ENCODE data around the gene PFN4.
"Not testable (repeated sequence)": the region's sequence is repeated elsewhere in the genome, so short reads cannot be mapped to it uniquely, and the experiment has no call there.

The PFN4 gene

GRCh38 chr2:24110660-24111303 lies 12.4 kb downstream of the PFN4 start:
- DNase-seq, result no peak

DNA sequence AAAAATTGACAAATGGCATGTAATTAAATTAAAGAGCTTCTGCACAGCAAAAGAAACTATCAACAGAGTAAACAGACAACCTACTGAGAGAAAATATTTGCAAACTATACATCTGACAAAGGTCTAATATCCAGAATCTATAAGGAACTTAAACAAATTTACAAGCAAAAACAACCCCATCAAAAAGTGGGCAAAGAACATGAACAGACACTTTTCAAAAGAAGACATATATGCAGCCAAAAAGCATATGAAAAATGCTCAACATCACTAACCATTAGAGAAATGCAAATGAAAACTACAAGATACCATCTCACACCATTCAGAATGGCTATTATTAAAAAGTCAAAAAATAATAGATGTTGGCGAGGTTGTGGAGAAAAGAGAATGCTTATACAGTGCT lies 13.7 kb downstream of the PFN4 start:
- DNase-seq, result not testable (repeated sequence)

DNA sequence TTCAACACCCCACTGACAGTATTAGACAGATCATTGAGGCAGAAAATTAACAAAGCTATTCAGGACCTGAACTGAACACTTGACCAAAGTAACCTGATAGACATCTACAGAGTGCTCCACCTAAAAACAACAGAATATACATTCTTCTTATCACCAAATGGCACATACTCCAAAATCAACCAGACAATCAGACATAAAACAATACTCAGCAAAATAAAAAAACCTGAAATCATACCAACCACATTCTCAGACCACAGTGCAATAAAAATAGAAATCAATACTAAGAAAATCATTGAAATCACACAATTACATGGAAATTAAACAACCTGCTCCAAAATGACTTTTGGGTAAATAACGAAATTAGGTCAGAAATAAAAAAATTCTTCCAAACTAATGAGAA lies 15.8 kb downstream of the PFN4 start:
- no peak for DNase-seq

GRCh38 chr2:24106786-24107185 lies 16.3 kb downstream of the PFN4 start:
- DNase-seq, result no peak

- DNase-seq, result no peak
These were observed 17.3 kb downstream of the PFN4 start for GRCh38 chr2:24105816-24106215.

GRCh38 chr2:24104906-24105305 lies 18.2 kb downstream of the PFN4 start:
- DNase-seq, result no peak

DNA sequence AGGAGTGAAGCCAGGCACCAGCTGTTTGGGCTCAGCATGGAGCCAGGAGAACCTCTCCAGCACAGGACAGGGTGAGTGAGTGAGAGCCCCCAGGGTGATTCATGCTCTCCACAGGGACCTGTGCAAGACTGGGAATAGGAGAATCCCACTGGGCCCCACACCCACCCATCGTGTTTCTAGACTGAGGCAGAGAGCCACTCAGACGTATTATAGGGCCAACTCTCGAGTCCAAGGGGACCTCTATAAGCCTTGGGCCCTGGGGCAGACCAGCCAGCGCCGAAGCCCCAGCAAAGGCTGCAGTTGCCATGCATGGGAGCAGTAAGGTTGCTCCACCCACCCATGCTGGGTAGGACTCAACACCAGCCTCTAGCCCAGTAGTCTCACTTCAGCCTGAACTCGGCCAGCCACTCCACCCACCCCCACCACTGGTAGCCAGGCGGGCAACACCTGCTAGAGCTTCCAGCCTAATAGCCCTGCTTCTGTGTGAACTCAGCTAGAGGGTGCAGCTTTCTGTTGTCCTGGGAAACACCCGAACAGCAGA lies 19.0 kb downstream of the PFN4 start:
- DNase-seq, result no peak

DNA sequence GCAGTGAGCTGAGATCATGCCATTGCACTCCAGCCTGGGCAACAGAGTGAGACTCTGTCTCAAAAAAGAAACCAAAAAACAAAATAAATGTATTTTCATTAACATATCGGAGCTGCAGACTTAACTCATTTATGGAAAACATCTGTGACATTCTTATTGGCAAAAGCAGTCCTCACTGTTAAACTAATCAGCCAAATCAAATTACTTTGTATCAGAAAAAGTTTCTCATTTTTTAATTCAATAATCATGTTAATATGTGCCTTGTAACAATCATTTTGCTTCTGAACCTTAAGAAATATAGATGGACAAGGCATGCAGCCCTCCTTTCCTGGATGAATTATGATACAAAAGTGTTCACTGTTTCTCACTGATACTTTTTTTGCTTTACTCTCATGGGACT lies 20.5 kb downstream of the PFN4 start:
- no peak for DNase-seq

DNA sequence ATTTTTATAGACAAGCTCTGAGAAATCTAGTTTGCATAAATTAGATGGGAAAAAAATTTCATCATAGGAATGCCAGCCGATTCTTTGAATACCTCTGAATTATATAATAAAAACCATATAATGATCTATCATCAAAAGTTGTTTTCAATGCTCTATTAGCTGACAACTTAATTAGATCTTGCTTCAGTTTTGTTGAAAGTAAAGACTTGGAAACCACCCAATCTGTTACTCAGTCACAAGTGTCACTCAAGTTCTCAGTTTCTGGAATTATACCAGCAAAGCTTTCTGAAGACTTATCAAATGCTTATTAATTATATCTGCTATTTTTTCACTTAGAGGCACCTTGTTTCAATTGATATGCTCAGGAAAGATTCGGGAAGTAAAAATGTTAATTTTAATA lies 21.1 kb downstream of the PFN4 start:
- DNase-seq, result no peak

DNA sequence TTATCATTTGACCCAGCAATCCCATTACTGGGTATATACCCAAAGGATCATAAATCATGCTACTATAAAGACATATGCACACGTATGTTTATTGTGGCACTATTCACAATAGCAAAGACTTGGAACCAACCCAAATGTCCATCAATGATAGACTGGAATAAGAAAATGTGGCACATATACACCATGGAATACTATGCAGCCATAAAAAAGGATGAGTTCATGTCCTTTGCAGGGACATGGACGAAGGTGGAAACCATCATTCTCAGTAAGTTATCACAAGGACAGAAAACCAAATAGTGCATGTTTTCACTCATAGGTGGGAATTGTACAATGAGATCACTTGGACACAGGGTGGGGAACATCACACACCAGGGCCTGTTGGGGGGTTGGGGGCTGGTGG lies 22.4 kb downstream of the PFN4 start:
- not testable (repeated sequence) for DNase-seq

- DNase-seq, result not testable (repeated sequence)
These were observed 27.9 kb downstream of the PFN4 start for GRCh38 chr2:24095171-24095677.

DNA sequence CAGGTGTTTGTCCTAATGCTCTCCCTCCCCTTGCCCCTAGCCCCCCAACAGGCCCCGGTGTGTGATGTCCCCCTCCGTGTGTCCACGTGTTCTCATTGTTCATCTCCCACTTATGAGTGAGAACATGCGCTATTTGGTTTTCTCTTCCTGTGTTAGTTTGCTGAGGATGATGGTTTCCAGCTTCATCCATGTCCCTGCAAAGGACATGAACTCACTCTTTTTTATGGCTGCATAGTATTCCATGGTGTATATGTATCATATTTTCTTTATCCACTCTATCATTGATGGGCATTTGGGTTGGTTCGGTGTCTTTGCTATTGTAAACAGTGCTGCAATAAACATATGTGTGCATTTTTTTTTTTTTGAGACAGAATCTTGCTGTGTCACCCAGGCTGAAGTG lies 29.9 kb downstream of the PFN4 start:
- not testable (repeated sequence) for DNase-seq

GRCh38 chr2:24088821-24089359 lies 34.2 kb downstream of the PFN4 start:
- no peak for DNase-seq

DNA sequence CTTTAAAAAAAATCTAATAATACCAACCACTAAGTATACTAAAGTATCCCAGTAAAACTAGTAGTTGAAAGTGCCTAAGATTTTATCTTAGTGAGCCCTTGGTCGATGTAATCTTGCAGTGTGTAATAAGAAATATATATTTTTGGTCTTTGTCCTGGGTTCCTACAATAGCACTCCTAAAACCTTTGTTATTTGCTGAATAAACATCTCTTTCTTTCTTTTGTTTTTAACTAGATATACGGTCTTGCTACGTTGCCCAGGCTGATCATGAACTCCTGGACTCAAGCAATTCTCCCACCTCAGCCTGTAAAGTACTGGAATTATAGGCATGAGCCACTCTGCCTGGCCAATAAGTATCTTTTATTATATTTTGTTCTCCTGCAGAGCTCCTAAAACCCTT lies 36.1 kb downstream of the PFN4 start:
- DNase-seq, result no peak

- DNase-seq, result no peak
These were observed 36.9 kb downstream of the PFN4 start for GRCh38 chr2:24086241-24086640.

DNA sequence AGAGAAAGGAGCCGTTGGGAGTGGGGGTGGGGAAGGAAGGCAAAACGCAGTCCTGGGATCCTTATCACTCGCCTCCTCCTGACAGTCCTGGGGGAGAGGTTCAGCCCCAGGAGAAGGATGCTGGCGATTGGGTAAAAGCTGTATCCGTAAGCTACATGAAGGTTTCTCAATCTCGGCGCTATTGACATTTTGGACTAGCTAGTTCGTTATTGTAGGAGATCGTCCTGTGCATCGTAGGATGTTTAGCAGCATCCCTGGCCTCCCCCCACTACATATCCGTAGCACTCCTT lies 38.0 kb downstream of the PFN4 start:
- peak; percentile 75 for DNase-seq

GRCh38 chr2:24084386-24085199 lies 38.5 kb downstream of the PFN4 start, which contains the start of gene TP53I3:
TP53I3 (minus strand) TSS chr2:24084834; CDS start chr2:24084326, 508 bp downstream.
- DNase-seq, result peak; percentile 92

DNA sequence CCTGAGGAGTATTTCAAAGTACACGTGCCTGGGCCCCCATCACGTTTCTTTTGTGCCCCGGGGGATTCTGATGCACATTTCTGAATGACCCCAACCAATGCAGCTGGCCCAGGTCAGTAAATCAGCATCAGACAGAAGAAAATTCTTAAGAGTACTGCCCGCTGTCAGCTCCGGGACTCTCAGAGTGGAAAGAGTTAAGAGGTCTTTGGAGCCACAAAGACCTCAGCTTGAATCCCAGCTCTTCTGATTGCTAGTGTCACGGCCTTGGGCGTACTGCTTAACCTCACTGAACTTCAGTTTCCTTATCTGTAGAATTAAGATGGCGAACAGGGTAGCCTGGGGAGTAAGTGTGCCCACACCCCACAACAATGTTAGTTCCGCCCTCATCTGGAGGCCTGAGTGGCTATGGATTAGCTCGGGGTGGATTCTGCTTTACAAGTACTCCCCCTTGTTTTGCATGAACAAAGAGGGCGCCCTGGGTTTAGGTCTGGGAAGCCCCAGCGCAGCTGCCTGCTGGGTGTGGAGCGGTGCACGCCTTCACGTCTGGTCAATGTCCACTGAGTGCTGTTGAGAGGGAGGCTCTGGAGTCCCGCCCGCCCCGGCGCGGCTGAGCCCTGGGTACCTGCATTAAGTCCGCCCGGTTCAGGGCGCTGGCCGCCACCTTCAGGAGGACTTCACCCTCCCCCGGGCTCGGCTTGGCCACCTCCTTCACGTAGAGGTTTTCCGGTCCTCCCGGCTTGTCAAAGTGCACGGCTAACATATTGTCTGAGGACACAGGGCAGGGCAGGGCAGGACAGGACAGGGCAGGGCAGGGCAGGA lies 39.4 kb downstream of the PFN4 start:
- DNase-seq, result peak; percentile 98

DNA sequence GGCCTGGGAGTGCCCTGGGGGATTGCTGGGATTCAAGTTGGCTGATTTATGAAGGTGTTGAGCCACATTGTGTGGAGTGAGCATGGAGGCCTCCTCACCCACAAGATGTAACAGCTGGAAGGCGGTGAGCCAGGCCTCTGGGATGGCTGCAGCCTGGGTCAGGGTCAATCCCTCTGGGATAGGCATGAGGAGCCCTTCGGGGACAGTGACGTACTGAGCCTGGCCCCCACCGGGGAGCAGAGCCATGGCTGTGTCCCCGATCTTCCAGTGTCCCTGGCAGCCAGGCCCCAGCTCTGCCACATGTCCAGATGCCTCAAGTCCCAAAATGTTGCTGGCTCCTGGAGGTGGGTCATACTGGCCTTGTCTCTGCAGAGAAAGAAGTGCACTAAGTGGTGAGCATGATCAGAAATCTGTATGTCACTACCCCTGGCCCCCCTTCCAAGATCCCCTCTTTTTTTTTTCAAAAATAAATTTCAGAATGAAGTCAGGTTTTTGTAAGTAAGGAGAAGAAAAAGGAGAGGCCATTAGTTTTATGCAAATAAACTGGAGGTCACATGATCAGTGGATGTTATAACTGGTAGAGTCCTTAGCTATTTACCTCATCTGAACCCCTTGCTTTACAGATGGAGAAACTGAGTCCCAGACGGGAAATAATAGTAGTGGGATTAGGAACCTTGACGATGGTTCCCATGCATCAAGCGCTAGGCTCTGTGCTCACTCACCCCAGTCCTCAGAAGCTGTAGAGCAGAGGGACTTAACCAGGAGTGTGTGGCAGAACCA lies 40.2 kb downstream of the PFN4 start:
- DNase-seq, result no peak

DNA sequence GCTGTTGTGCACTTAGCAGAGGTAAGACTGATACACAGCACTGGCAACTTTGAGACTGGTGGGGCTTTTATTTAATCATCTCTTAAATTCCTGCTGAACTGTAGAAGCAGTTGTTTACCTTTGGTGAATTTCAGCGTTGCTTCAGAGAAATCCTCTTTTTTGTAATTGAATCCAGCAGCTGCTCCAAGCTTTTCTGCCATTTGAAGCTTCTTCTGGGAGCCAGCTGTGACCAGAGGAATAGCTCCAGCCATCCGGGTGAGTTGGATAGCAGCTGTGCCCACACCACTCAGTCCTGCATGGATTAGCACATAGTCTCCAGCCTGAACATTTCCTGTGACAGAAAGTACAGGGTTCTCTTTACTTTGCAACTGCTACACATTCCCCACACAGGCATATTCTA lies 42.4 kb downstream of the PFN4 start:
- DNase-seq, result no peak

DNA sequence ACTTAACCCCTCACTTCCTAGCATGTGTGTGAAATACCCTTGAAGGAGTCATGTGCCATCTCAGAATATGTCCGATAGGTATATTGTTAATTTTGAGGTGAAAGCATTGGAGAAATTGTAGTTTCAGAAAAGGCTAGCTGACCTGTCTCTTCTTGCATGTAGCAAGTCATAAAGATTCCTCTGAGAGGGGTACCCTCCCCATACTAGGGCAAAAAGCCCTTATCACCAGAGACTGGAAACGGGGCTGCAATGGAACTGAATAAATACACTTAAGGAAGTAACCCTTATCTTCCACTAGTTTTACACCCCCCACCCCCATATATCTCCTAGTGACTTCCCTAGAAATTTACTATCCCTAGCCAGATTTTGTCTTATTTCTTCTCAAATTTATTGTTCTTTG lies 45.3 kb downstream of the PFN4 start:
- DNase-seq, result peak; percentile 30

- DNase-seq, result peak; percentile 35
These were observed 45.6 kb downstream of the PFN4 start for GRCh38 chr2:24077535-24077877.

Measured in hematopoietic multipotent progenitor cell treated with erythropoietin and hydrocortisone succinate and interleukin-3 and kit ligand, for 6 days (in vitro differentiated cells).